ENCODE results near the gene COL4A2.
"Not testable (repeated sequence)": the region's sequence is repeated elsewhere in the genome, so short reads cannot be mapped to it uniquely, and the experiment has no call there.

The COL4A2 gene

GRCh38 chr13:110483386-110483968 is 176.4 kb downstream of the COL4A2 start:
- DNase-seq, result no peak

GRCh38 chr13:110484290-110485048 is 177.4 kb downstream of the COL4A2 start:
- DNase-seq, result no peak

- DNase-seq, result no peak
Observed at GRCh38 chr13:110485604-110486003, 178.5 kb downstream of the COL4A2 start.

GRCh38 chr13:110486061-110486715 is 179.1 kb downstream of the COL4A2 start:
- no peak for DNase-seq

- DNase-seq, result not testable (repeated sequence)
Observed at GRCh38 chr13:110486880-110487279, 179.8 kb downstream of the COL4A2 start.

GRCh38 chr13:110490009-110490770 is 183.1 kb downstream of the COL4A2 start:
- DNase-seq, result no peak

GRCh38 chr13:110491869-110492678 is 185.0 kb downstream of the COL4A2 start:
- no peak for DNase-seq

GRCh38 chr13:110492679-110493593 is 185.9 kb downstream of the COL4A2 start:
- DNase-seq, result no peak

GRCh38 chr13:110493613-110494012 is 186.5 kb downstream of the COL4A2 start:
- DNase-seq, result no peak

- DNase-seq, result no peak
Observed at GRCh38 chr13:110495376-110495775, 188.3 kb downstream of the COL4A2 start.

GRCh38 chr13:110495881-110496280 is 188.8 kb downstream of the COL4A2 start:
- no peak for DNase-seq

- no peak for DNase-seq
Observed at GRCh38 chr13:110496281-110496680, 189.2 kb downstream of the COL4A2 start.

GRCh38 chr13:110497003-110497402 is 189.9 kb downstream of the COL4A2 start:
- DNase-seq, result no peak

- not testable (repeated sequence) for DNase-seq
Observed at GRCh38 chr13:110497896-110498295, 190.8 kb downstream of the COL4A2 start.

- DNase-seq, result no peak
Observed at GRCh38 chr13:110498327-110498726, 191.2 kb downstream of the COL4A2 start.

GRCh38 chr13:110498765-110499164 is 191.7 kb downstream of the COL4A2 start:
- DNase-seq, result no peak

GRCh38 chr13:110499621-110500281 is 192.7 kb downstream of the COL4A2 start:
- peak; percentile 64 for DNase-seq

- DNase-seq, result no peak
Observed at GRCh38 chr13:110500341-110500740, 193.3 kb downstream of the COL4A2 start.

- no peak for DNase-seq
Observed at GRCh38 chr13:110501188-110501587, 194.1 kb downstream of the COL4A2 start.

GRCh38 chr13:110503037-110503901 is 196.2 kb downstream of the COL4A2 start:
- no peak for DNase-seq
